GM21390 (cell line): ENCODE measurements around the gene SMIM26.

Experiments used
- ATAC-seq: cut with Tn5 transposase; IDR thresholded peaks from one replicate; pipeline ENCODE4 v1.9.1; 2021; ENCODE audit not compliant: unreplicated experiment

SMIM26 gene

DNA sequence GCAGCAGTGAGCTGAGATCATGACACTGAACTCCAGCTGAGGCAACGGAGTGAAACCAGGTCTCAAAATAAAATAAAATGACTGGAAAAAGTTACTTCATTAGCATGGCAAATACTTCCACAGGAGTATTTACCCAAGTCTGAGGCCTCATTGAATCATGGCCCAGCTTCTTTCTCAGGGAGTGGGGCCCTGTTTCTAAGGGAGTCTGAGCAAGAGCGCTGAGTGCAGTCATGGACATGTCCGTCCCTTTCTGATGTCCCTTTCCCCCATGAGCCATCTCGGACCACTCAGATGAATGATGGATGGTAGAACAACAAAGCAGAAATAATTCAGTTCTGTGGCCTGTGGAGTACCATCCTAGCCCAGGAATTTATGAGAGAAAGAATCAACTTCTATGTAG lies 12.8 kb downstream of the SMIM26 start:
- no peak for ATAC-seq

DNA sequence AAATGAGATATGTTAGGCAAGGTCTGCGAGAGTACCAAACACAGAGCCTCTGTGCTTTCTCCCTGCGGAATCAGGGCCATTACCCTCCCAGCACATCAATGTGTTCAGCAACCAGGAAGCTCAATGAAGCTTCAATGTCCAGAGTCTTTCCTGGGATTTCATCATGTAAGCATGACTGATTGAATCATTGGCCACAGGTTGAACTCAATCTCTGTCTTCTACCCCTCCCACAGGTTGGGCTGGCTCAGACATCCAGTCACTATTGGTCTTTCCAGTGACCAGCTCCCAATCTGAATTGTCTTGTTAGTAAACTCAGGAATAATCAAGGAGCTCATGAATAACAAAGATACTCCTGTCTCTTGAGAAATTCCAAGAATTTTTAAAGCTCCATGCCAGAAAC lies 17.9 kb downstream of the SMIM26 start:
- ATAC-seq = no peak

DNA sequence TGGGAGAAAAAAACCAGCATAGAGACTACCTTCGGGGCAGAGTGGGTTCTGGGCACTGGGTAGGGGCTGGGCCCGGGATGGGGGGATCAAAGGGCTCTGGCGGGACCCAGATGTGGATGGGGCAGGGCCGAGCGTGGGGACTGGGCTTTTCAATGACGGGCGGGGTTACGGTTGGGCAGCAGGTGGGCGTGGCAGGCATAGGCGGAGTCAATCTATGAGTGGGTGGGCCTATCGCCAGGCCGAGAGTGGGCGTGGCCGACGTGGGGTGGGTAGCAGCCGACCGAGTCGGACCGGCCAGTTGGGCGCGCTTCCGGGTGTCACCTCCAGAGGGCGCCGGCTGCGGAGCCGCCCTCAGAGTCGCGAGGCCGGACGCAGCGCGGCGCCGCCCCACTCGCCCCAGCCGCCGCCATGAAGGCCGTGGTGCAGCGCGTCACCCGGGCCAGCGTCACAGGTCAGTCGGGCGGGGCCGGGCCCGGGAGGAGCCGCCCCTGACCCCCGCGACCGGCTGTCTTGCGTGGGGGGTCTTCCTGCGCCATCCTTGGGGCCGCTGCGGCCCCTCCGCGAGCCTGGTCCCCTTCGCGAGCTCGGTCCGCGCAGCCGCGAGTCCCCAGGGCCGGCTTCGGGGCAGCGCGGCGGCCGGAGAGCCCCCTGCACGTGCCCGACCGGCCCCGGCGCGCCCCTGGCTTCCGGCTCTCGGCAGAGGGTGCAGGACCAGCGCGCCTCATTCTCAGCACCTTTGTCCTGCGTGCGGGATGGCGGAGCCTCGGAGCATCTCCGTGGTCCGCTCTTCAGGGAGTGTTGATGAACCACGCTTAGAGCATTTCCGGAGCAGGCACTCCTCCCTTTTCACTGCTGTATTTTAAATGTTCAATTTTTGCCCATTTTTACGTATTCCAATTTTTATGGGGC lies 20.7 kb downstream of the SMIM26 start, which contains the start of gene DTD1:
DTD1 (plus strand) TSS at position 390 of the 909 bp plus-strand sequence; CDS start at position 409, 19 bp downstream.
- peak; percentile 84 for ATAC-seq

DNA sequence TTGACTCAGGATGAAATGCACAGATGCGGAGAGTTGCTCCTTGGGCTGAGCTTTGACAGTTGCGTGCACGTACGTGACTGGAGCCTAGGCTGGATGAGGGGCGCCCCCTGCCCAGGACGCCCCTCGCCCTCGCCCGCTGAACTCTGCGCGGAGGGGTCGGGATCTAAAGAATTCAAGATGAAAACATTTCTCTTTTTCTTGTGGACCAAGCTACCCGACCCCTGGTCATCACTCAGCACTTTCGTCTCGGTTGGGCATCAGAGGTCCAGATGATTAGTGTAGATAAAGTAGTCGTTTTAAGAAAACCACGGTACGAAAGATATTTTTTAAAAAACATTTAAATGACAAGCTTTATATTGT lies 21.3 kb downstream of the SMIM26 start:
- peak; percentile 6 for ATAC-seq

- ATAC-seq = no peak
Observed at GRCh38 chr20:18589941-18590674, 22.9 kb downstream of the SMIM26 start.

GRCh38 chr20:18596270-18596669 lies 29.0 kb downstream of the SMIM26 start:
- no peak for ATAC-seq

- no peak for ATAC-seq
Observed at GRCh38 chr20:18609741-18610140, 42.5 kb downstream of the SMIM26 start.

DNA sequence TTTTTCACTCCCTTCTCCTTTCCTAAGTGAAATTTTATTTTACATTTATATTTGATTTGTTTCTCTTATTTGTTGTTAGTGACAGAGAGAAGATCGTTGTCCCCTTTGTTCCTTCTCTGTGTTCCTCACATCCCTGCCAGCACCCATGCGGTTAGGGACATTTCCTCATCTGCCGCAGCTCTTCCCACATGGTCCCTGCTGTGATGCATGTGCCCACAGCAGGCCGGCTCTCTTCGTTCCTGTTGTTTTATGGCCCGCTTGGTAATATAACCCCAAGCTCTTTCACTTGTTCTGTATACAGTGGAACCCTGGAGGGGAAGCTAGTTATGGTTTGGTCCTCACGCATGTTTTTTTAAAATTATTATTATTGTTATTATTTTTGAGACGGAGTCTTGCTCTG lies 44.3 kb downstream of the SMIM26 start:
- ATAC-seq = no peak

- no peak for ATAC-seq
Observed at GRCh38 chr20:18613553-18613952, 46.3 kb downstream of the SMIM26 start.

- ATAC-seq = no peak
Observed at GRCh38 chr20:18614244-18614643, 47.0 kb downstream of the SMIM26 start.

DNA sequence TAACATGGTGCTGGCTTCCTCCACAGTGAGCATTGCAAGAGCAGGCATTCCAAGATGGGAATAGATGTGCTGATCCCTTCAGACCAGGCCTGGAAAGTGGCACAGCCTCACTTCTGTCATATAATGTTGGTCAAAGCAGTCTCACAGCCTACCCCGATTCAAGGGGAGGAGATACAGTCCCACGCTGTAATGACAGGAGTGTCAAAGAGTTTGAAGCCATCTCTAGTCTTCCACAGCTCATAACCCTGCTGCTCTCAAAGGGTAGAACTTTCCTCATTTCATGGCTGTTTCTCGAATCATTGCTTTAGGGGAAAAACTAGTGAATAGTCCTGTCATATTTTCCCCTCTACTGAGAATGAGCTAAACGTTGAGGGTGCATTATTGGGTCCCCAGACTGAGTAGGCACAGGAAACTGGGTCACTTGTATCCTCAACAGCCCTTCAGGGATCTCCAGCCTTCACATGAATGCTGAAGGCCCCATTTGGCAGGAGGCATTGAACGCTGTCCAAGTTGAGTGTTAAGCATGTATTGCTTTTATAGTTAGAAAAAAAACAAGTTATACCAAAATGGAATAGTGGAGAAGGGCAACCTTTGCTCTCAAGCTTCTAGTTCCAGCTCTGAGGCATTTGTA lies 47.9 kb downstream of the SMIM26 start:
- ATAC-seq = no peak
